Erythroblast (primary cell): Measurements from ENCODE around the gene DUSP14.

Source experiments
- GATA1 ChIP-seq: IDR thresholded peaks from 2 replicates; pipeline ENCODE4 v1.6.1; 2011; ENCODE audit warnings: low read depth, mild to moderate bottlenecking, control low read depth, low read length, moderate library complexity
- POLR2A ChIP-seq: IDR thresholded peaks from 2 replicates; pipeline ENCODE4 v1.6.1; 2011; ENCODE audit warnings: mild to moderate bottlenecking, low read length

DNA sequence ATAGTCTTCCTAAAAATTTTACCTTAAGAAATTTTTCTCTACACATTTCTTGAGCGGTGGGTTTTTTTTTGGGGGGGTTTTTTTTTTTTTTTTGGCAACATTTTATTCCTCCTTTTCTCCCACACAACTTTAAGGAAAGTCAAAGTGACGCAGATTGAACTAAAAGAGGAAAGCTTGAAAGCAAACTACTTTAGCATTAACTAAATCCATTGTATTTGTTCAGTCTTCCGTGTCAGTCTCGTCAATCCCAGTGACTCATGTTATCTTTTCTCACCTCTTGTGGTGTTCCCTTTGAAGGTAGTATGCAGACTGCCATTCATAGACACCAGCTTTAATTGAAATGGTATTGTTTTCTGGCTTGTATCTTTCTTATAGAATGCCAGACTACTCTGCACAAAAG is 43.7 kb upstream of the DUSP14 start:
- TF ChIP-seq POLR2A (no peak), GATA1 (no peak)
